Type B pancreatic cell (in vitro differentiated cells): ENCODE results near the gene CNRIP1. TPM values are rescaled to one million over a fixed set of nuclear protein-coding genes. Genes with fewer than 3 reads are reported as not detected.
"Not testable (repeated sequence)": the region's sequence is repeated elsewhere in the genome, so short reads cannot be mapped to it uniquely, and the experiment has no call there.

Experiments
- DNase-seq: peaks from one replicate; pipeline ENCODE4 v3.0.0; 2021; ENCODE audit warnings: mixed read lengths; ENCODE audit not compliant: unreplicated experiment; ENCODE audit errors: extremely low spot score
- H3K27ac Mint-ChIP-seq: 2 replicates; pipeline ENCODE4 v1.8.0; 2021; ENCODE audit warnings: mild to moderate bottlenecking, mixed read lengths
- H3K27me3 Mint-ChIP-seq: 2 replicates; pipeline ENCODE4 v1.8.0; 2021; ENCODE audit warnings: mixed read lengths
- H3K36me3 Mint-ChIP-seq: 2 replicates; pipeline ENCODE4 v1.8.0; 2021; ENCODE audit warnings: mixed read lengths
- H3K4me1 Mint-ChIP-seq: one replicate; pipeline ENCODE4 v1.8.0; 2021; ENCODE audit warnings: mixed read lengths; ENCODE audit not compliant: unreplicated experiment
- H3K4me3 Mint-ChIP-seq: 2 replicates; pipeline ENCODE4 v1.8.0; 2021; ENCODE audit warnings: mild to moderate bottlenecking, mixed read lengths
- H3K9me3 Mint-ChIP-seq: 2 replicates; pipeline ENCODE4 v1.8.0; 2021; ENCODE audit warnings: mixed read lengths
- total RNA-seq: library from RNA; stranded (reverse); gene quantifications from 2 replicates; pipeline ENCODE4 v1.2.1, GENCODE V29; 2021; ENCODE audit warnings: low replicate concordance
- TF ChIP-seq, protein P1 (sequence below): fragments of 200-600 bp; sonication (generic); conservative IDR thresholded peaks from 2 replicates; pipeline ENCODE4 v1.5.0; 2021; ENCODE audit warnings: antibody characterized with exemption, mild to moderate bottlenecking

The CNRIP1 gene
- total RNA-seq, 1 donor from 2014 or later, result 15.0 TPM

DNA sequence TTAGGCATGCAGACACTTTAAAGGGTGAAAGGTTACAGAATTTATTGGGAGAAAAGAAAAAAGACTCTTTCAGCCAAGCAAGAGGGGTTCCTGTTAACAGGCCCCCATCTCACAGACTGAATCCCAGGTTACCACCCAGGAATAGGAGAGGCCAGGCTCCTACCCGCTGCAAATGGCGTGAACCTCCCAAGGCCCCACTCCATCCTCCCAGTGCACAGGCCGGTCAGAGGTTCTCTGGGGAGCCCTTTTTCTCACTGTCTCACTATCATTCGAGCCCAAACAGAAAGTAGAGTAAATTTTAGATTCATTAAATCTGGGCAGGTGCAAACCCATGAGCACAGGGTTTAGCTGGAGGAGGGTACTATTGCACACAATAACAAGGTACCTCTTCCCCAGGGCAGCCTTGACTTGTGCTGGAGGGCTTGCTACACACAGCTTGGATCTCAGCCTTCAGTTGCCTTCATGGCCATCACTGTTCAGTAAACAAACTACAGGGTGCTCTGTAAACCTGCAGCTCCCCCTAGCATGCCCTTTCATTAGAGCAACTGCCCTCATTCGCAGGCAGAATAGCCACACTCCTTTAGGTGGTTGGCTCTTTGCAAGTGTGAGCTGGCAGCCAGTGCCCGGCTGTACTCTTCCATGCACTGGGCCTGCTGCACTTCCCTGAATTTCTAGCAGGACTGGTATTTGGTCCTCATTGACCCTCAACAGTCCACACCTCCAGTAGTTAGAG lies 38.0 kb upstream of the CNRIP1 start:
- Mint-ChIP-seq H3K4me1 (peaks cover 6% of the 10 kb centered on the region), H3K27ac (no peak overlapping the region), H3K4me3 (no peak overlapping the region), H3K27me3 (peaks cover 5% of the 10 kb centered on the region), H3K9me3 (peaks cover 7% of the 10 kb centered on the region), H3K36me3 (no peaks in the 10 kb centered on the region)
- no peak for DNase-seq
- TF ChIP-seq, protein P1, sequence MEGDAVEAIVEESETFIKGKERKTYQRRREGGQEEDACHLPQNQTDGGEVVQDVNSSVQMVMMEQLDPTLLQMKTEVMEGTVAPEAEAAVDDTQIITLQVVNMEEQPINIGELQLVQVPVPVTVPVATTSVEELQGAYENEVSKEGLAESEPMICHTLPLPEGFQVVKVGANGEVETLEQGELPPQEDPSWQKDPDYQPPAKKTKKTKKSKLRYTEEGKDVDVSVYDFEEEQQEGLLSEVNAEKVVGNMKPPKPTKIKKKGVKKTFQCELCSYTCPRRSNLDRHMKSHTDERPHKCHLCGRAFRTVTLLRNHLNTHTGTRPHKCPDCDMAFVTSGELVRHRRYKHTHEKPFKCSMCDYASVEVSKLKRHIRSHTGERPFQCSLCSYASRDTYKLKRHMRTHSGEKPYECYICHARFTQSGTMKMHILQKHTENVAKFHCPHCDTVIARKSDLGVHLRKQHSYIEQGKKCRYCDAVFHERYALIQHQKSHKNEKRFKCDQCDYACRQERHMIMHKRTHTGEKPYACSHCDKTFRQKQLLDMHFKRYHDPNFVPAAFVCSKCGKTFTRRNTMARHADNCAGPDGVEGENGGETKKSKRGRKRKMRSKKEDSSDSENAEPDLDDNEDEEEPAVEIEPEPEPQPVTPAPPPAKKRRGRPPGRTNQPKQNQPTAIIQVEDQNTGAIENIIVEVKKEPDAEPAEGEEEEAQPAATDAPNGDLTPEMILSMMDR, result peak; percentile 36

DNA sequence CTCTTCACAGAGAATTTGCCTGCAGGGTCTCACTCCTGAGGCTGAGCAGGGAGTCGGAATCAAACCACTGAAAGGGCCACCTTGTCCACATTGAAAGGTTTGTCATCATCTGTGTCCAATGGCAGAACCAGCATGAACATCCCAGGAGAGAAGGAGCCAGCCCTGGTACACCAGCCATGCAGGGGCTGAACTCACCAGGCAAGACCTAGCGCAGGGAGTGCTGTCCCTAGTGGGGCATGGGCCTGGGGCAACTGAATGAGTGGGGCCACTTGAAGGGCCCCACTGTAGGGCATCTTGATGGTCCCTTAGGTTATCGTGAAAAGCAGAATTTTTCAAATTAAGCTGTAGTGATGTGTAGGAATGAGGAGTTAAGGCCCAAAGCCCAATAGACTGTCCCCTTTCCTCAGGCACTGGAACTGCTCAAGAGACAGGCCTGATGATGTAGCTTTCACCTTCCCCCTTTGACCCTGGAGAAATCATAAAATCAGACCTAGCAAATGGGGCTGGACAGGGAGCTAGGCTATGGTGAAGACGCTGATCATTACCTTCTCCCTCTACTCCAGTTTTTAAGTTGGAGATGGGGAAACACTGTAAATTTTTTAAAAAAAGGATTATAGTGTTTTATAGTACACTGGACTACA lies 37.0 kb upstream of the CNRIP1 start:
- Mint-ChIP-seq H3K36me3 (no peaks in the 10 kb centered on the region), H3K27ac (no peak overlapping the region), H3K4me3 (no peak overlapping the region), H3K27me3 (no peaks in the 10 kb centered on the region), H3K4me1 (no peaks in the 10 kb centered on the region), H3K9me3 (no peaks in the 10 kb centered on the region)
- TF ChIP-seq, protein P1, result no peak
- no peak for DNase-seq

DNA sequence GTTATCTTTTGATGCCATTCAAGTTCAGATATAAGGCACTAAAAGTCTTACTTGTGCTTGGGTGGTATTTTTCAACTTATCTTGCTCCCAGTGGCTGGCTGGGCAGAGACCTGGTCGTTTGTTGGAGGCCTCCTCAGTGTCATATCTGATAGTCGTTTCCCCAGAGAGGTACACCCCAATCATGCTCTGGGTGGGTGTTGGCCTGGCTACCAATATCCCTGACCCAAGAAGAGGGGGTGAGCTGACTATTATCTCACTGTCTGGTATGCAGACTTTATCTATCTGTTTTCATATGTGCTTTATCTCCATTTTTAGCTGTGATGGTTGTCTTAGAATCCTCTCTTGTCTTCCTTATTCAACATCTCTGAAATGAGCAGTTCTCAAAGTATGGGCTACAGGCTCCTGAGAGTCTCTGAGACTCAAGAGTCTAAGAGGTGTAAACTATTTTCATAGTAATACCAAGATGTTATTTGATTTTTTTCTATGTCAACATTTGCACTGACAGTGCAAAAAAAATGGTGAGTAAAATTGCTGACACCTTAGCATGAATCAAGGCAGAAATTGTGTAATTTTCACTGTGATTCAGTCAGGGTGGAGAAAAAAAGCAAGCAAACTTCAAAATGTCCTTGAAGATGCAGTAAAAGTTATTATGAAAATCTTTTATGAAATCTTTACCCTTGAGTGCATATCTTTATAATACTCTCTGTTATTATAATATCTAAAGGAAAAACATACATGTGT lies 33.1 kb upstream of the CNRIP1 start:
- Mint-ChIP-seq H3K4me3 (no peak overlapping the region), H3K9me3 (no peaks in the 10 kb centered on the region), H3K4me1 (no peaks in the 10 kb centered on the region), H3K27ac (no peak overlapping the region), H3K36me3 (no peaks in the 10 kb centered on the region), H3K27me3 (peaks cover 12% of the 10 kb centered on the region)
- no peak for DNase-seq
- TF ChIP-seq, protein P1, result no peak

DNA sequence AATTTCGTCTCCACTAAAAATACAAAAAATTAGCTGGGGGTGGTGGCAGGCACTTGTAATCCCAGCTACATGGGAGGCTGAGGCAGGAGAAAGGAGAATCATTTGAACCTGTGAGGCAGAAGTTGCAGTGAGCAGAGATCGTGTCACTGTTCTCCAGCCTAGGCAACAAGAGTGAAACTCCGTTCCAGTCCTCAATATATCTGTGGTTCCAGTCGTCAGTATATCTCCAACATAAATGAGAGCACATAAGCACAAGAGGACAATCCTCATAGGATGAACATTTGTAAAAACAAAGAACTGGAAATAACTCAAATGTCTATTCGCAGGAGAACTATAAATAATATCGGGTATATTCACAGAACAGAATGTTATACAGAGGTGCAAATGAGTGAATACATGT lies 32.2 kb upstream of the CNRIP1 start:
- H3K4me3 Mint-ChIP-seq, result no peak overlapping the region
- H3K36me3 Mint-ChIP-seq, result no peaks in the 10 kb centered on the region
- peaks cover 15% of the 10 kb centered on the region for H3K27me3 Mint-ChIP-seq
- TF ChIP-seq, protein P1, result no peak
- H3K27ac Mint-ChIP-seq, result no peak overlapping the region
- H3K9me3 Mint-ChIP-seq, result no peaks in the 10 kb centered on the region
- no peak for DNase-seq
- H3K4me1 Mint-ChIP-seq, result no peaks in the 10 kb centered on the region

DNA sequence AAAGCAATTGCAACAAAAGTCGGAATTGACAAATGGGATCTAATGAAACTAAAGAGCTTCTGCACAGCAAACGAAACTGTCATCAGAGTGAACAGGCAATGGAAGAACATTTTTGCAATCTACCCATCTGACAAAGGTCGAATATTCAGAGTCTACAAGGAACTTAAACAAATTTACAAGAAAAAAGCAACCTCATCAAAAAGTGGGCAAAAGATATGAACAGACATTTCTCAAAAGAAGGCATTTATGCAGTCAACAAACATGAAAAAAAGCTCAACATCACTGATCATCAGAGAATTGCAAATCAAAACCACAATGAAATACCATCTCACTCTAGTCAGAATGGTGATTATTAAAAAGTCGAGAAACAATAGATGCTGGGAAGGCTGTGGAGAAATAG lies 29.3 kb upstream of the CNRIP1 start:
- H3K4me1 Mint-ChIP-seq, H3K9me3 Mint-ChIP-seq, DNase-seq, H3K27ac Mint-ChIP-seq, H3K4me3 Mint-ChIP-seq, H3K36me3 Mint-ChIP-seq: not testable (repeated sequence)
- peaks cover 19% of the 10 kb centered on the region for H3K27me3 Mint-ChIP-seq
